Endothelial cell (in vitro differentiated cells): ENCODE measurements around the gene TBC1D16. TPM values are rescaled to one million over a fixed set of nuclear protein-coding genes. Genes with fewer than 3 reads are reported as not detected.
"Not testable (repeated sequence)": the region's sequence is repeated elsewhere in the genome, so short reads cannot be mapped to it uniquely, and the experiment has no call there.

Experiments
- DNase-seq: peaks from one replicate; pipeline ENCODE4 v3.0.0; 2021; ENCODE audit warnings: low spot score
- H3K27ac Mint-ChIP-seq: one replicate; pipeline ENCODE4 v1.8.0; 2021; ENCODE audit warnings: mixed read lengths, inconsistent platforms; ENCODE audit not compliant: unreplicated experiment
- H3K27me3 Mint-ChIP-seq: one replicate; pipeline ENCODE4 v1.8.0; 2021; ENCODE audit warnings: mild to moderate bottlenecking, moderate library complexity, mixed read lengths, inconsistent platforms; ENCODE audit not compliant: unreplicated experiment
- H3K36me3 Mint-ChIP-seq: one replicate; pipeline ENCODE4 v1.8.0; 2021; ENCODE audit warnings: mild to moderate bottlenecking, low read depth, mixed read lengths, inconsistent platforms; ENCODE audit not compliant: unreplicated experiment
- H3K4me1 Mint-ChIP-seq: one replicate; pipeline ENCODE4 v1.8.0; 2021; ENCODE audit warnings: mild to moderate bottlenecking, mixed read lengths, inconsistent platforms; ENCODE audit not compliant: unreplicated experiment
- H3K4me3 Mint-ChIP-seq: one replicate; pipeline ENCODE4 v1.8.0; 2021; ENCODE audit warnings: mild to moderate bottlenecking, mixed read lengths, inconsistent platforms; ENCODE audit not compliant: unreplicated experiment
- H3K9me3 Mint-ChIP-seq: one replicate; pipeline ENCODE4 v1.8.0; 2021; ENCODE audit warnings: mixed read lengths, inconsistent platforms; ENCODE audit not compliant: unreplicated experiment
- CTCF ChIP-seq: fragments of 200-600 bp; sonication (generic); IDR thresholded peaks from one replicate; pipeline ENCODE4 v1.5.0; 2021; ENCODE audit warnings: antibody characterized with exemption; ENCODE audit not compliant: unreplicated experiment
- total RNA-seq: library from RNA; stranded (reverse); fragmentation: NEBNext Ultra II Directional; extraction: Animal tissue kit (Norgen Biotek cat#: 25700); gene quantifications from one replicate; pipeline ENCODE4 v1.2.1, GENCODE V29; 2021; ENCODE audit not compliant: unreplicated experiment

Gene TBC1D16
- total RNA-seq, 1 donor from 2014 or later, result 126 TPM

DNA sequence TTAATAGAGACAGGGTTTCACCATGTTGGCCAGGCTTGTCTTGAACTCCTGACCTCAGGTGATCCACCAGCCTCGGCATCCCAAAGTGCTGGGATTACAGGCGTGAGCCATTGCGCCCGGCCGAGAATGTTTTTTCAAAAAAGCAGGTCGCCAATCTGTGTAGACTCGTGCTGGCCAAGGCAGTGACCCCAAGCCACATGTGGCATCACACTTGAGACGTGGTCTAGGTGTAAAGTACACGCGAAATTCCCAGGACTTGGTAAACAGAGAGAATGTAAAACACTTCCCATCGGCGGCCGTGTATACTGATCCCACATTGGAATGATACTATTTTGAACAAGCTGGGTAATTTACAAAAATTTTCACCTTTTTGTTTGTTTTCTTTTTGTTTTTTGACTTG is 41.1 kb downstream of the TBC1D16 start:
- peaks cover 14% of the 10 kb centered on the region for H3K36me3 Mint-ChIP-seq
- peaks cover 6% of the 10 kb centered on the region for H3K27me3 Mint-ChIP-seq
- H3K9me3 Mint-ChIP-seq, result no peaks in the 10 kb centered on the region
- no peak overlapping the region for H3K4me3 Mint-ChIP-seq
- H3K27ac Mint-ChIP-seq, result no peak overlapping the region
- DNase-seq, result no peak
- H3K4me1 Mint-ChIP-seq, result peaks cover 42% of the 10 kb centered on the region
- no peak for TF ChIP-seq CTCF

GRCh38 chr17:79994228-79994569 is 41.5 kb downstream of the TBC1D16 start:
- not testable (repeated sequence) for H3K27ac Mint-ChIP-seq, DNase-seq, H3K4me3 Mint-ChIP-seq, H3K9me3 Mint-ChIP-seq, H3K27me3 Mint-ChIP-seq
- Mint-ChIP-seq H3K4me1 (peaks cover 46% of the 10 kb centered on the region), H3K36me3 (peaks cover 14% of the 10 kb centered on the region)

- Mint-ChIP-seq H3K27me3 (peaks cover 6% of the 10 kb centered on the region), H3K4me3 (no peak overlapping the region), H3K4me1 (peaks cover 52% of the 10 kb centered on the region), H3K27ac (no peak overlapping the region), H3K9me3 (no peaks in the 10 kb centered on the region), H3K36me3 (peaks cover 14% of the 10 kb centered on the region)
- no peak for TF ChIP-seq CTCF
- no peak for DNase-seq
These were observed 42.1 kb downstream of the TBC1D16 start for GRCh38 chr17:79993390-79994227.

- DNase-seq, result no peak
- Mint-ChIP-seq H3K4me1 (peaks cover 58% of the 10 kb centered on the region), H3K27me3 (peaks cover 6% of the 10 kb centered on the region), H3K27ac (peak overlapping the region; percentile 74), H3K9me3 (no peaks in the 10 kb centered on the region), H3K4me3 (peak overlapping the region; percentile 22), H3K36me3 (peaks cover 14% of the 10 kb centered on the region)
- no peak for TF ChIP-seq CTCF
These were observed 42.9 kb downstream of the TBC1D16 start for GRCh38 chr17:79992649-79993389.

DNA sequence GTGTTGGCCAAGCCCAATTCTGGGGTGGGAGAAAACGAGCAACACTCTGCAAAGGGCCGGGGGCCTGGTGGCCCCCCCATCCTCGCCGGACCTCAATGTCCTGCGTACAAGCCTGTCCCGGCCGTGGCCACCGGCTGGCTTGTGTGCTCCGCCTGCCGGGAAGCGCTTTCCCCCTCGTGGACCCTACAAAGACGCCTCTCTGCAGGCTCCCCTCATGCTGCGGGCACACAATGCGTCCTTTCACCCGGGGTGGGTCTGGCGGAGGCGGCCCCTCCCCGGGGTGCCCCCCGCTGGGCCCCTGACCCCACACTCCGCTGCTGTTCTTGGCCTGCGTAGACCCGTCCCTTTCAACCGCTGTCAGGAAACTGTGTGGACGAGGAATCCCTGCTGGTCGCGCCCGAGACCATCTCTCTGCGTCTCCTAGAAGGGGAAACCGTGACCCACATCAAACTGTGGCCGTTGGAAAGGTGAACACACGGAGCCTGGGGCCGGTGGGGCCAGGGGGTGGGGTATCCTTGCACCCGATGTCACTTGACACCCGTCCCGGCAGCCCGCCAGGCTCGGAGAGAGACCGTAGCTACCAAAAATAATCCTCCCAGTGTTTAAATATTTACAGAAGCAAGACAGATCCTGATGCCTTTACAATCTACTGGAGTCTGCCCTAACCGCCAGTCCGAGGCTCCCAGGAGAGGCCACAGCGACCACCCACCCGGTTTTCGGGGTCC is 43.6 kb downstream of the TBC1D16 start:
- TF ChIP-seq CTCF, result no peak
- Mint-ChIP-seq H3K4me3 (peak overlapping the region; percentile 22), H3K27me3 (peaks cover 6% of the 10 kb centered on the region), H3K36me3 (peaks cover 14% of the 10 kb centered on the region), H3K9me3 (no peaks in the 10 kb centered on the region), H3K27ac (no peak overlapping the region), H3K4me1 (peaks cover 55% of the 10 kb centered on the region)
- no peak for DNase-seq
